Choroid plexus epithelial cell (primary cell): Measurements from ENCODE around the gene COPG1.

Source experiments
- DNase-seq: peaks from one replicate; pipeline ENCODE4 v3.0.0-alpha.2; 2010; ENCODE audit warnings: low read depth
- H3K4me3 ChIP-seq: 2 replicates; pipeline ENCODE4 v1.5.1; 2011; ENCODE audit warnings: low read depth, mild to moderate bottlenecking, control low read depth, low read length, moderate library complexity
- CTCF ChIP-seq: conservative IDR thresholded peaks from 2 replicates; pipeline ENCODE4 v1.5.1; 2011; ENCODE audit warnings: low read depth, mild to moderate bottlenecking, control low read depth, inconsistent platforms, low read length, moderate library complexity

Gene COPG1

GRCh38 chr3:129325383-129325782, 76.0 kb downstream of the COPG1 start:
- no peak overlapping the region for H3K4me3 ChIP-seq
- no peak for TF ChIP-seq CTCF
- no peak for DNase-seq

GRCh38 chr3:129326138-129326537, 76.7 kb downstream of the COPG1 start:
- no peak overlapping the region for H3K4me3 ChIP-seq
- no peak for TF ChIP-seq CTCF
- no peak for DNase-seq

GRCh38 chr3:129326595-129326994, 77.2 kb downstream of the COPG1 start:
- TF ChIP-seq CTCF: no peak

More at GRCh38 chr3:129326595-129326994, 77.2 kb downstream of the COPG1 start:
- no peak overlapping the region for H3K4me3 ChIP-seq
- no peak for DNase-seq
